ENCODE measurements around the gene F2RL2.

Gene F2RL2

GRCh38 chr5:76576996-76577395 lies 46.2 kb downstream of the F2RL2 start:
- H3K27ac ChIP-seq, result no peak overlapping the region
- TF ChIP-seq CTCF (IDR thresholded peaks at IDR 0.05) (no peak), ZFX (IDR thresholded peaks at IDR 0.05; ENCODE audit: borderline replicate concordance) (no peak)

- H3K27ac ChIP-seq, result no peak overlapping the region
- TF ChIP-seq ZFX (IDR thresholded peaks at IDR 0.05; ENCODE audit: borderline replicate concordance), result no peak
- no peak for TF ChIP-seq CTCF (IDR thresholded peaks at IDR 0.05)
Measured at GRCh38 chr5:76576450-76576849, 46.8 kb downstream of the F2RL2 start.

GRCh38 chr5:76571559-76571958 lies 51.6 kb downstream of the F2RL2 start:
- no peak for TF ChIP-seq CTCF (IDR thresholded peaks at IDR 0.05)
- no peak for TF ChIP-seq ZFX (IDR thresholded peaks at IDR 0.05; ENCODE audit: borderline replicate concordance)
- no peak overlapping the region for H3K27ac ChIP-seq

- TF ChIP-seq CTCF (IDR thresholded peaks at IDR 0.05), result no peak
- no peak for TF ChIP-seq ZFX (IDR thresholded peaks at IDR 0.05; ENCODE audit: borderline replicate concordance)
- no peak overlapping the region for H3K27ac ChIP-seq
Measured at GRCh38 chr5:76570153-76570552, 53.0 kb downstream of the F2RL2 start.
